HG03039 (cell line): Measurements from ENCODE around the gene BTG4.

Source experiments
- ATAC-seq: cut with Tn5 transposase; IDR thresholded peaks from one replicate; pipeline ENCODE4 v1.9.1; 2021; ENCODE audit warnings: mild to moderate bottlenecking, moderate library complexity; ENCODE audit not compliant: unreplicated experiment

BTG4 gene

DNA sequence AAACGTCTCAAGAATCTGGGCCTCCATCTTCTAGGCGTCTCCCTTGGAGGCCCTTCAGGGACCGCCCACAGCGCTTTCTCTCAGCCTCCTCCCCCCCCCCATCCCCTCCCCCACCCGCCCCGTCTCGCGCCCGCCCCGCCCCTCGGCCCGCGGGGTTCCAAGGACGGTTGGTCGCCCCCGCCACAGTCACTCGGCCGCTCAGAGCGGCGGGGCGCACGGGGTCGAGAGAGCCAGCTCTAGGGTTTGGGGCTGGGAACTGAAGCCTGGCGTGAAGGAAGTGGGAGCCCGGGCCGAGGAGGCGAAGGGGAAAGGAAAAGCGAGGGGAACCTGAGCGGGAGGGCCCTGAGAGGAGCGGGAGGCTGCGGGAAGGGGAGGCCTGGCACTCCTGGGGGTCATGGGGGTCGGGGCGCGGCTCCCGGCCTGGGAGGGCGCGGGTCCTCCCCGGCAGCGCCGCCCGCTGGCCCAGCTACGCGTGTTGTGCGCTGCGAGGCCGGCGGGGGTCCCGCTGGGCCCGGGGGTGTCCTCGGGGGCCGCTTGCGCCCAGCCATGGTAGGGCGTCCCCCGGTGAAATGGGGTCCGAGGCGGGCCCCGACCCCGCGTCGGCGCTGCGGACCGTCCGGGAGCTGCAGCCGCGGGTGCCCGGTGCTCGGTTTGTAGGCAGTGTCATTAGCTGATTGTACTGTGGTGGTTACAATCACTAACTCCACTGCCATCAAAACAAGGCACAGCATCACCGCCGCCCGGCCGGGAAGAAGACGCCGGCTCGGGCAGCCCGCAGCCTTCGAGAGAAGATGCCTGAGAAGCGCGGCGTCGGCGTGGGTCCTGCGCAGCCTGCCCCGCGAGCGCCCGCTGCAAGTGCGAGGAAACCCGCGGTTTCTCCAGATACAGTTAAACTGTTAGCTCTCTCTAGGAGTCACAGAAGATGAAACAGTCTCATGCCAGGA, at the start of gene BTG4:
Gene BTG4, minus strand, starts transcription at position 91 of the 944 bp plus-strand sequence. CDS start 13,610 bp downstream, outside the sequence.
- ATAC-seq, result no peak

DNA sequence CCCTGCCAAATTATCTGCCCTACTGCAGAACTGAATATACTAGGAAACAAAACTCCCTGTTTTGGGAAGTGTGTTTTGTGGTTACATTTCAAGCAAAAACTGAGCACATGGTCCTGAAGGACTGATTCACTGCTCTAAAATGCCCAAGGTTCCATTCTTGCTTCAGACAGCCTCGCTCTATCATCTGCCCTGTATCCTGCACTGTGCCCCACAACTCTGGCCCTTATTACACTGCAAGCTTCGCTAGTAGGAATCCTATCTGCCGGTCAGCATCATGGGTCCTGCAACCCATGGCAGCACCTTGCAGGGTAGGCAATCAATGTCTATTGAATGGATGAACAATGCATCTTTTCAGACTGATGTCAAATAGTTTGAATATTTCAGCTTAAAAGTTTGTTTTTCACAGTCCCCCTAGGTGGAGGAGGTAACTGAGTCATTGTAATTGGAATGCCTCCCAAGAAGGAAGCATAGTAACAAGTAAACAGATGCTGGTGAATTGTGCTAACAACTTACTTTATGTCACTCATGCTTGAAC, 49.7 kb upstream of the BTG4 start:
- ATAC-seq, result no peak

DNA sequence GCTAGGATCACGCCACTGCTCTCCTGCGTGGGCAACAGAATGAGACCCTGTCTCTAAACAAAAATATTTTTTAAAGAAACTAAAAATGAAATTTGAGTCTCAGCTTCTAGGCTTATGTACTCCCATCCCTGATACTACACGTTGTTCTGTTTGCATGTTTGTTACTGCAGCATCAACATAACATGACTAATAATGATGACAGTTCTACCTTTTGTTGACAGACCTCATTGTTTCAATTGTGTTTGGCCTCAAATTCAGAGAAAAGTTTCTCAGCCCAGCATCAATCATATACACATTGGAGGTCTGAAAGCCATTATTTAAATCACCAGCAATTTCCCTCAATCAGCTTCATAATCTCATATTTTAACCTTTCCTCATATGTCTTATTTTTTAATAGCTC, 49.1 kb upstream of the BTG4 start:
- no peak for ATAC-seq

DNA sequence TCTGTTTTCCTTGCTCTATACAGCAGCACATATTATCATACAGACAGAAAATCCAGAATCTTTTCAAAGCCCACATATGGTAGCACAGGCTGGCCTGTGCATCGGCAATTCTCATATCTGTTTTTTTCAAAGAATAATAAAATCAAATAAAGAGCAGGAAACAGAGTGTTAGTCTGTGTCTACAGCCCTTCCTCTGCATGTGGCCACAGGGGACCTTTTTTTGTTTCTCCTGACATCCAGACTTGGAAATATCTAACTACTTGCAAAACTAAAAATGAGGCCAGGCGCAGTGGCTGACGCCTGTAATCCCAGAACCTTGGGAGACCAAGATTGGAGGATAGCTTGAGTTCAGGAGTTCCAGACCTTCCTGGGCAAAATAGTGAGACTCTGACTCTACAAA, 48.6 kb upstream of the BTG4 start:
- no peak for ATAC-seq

DNA sequence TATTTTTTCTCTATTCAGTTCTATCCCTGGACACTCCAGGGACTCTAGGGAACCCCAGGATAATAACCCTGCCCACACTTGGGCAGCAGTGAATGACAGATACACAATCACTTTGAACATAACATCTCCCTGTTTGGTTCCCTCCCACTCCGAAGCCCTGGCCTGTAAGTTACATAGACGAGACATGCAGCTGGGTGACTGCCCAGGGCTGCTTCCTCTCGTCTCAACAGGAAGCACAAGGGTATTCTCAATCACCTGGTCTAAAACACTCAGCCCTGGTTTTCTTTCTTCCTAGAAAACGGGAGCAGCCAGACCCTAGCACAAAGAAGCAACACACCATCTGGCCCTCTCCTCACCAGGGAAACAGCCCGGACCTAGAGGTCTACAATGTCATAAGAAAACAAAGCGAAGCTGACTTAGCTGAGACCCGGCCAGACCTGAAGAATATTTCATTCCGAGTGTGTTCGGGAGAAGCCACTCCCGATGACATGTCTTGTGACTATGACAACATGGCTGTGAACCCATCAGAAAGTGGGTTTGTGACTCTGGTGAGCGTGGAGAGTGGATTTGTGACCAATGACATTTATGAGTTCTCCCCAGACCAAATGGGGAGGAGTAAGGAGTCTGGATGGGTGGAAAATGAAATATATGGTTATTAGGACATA, 47.7 kb upstream of the BTG4 start:
- ATAC-seq, result no peak

DNA sequence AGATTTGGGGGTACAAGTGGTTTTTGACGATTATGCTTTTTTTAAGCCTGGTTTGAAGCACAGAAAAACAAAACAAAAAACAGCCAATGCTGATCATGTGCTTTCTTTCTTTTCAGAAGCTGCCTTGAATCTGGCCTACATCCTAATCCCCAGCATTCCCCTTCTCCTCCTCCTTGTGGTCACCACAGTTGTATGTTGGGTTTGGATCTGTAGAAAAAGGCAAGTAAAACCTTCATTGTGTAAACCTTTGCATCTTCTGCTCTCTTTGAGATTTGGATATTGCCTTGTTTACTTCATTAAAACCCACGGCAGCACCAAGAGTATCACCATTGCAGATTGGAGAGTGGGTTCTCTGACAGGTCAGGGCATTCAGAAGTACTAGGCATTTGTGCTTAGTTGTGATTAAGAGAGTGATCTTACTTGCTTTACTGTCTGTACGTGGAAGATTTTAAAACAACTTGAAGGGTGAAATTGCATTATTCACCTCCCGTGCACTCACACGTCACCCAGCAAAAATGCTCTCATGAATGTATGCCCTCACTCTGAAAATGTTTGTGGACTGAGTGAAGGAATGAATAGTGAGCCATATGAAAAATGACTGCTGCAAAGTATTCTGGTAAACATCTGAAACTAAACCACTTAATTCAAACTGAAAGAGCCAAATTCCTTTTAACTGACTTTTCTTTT, 45.4 kb upstream of the BTG4 start:
- no peak for ATAC-seq

DNA sequence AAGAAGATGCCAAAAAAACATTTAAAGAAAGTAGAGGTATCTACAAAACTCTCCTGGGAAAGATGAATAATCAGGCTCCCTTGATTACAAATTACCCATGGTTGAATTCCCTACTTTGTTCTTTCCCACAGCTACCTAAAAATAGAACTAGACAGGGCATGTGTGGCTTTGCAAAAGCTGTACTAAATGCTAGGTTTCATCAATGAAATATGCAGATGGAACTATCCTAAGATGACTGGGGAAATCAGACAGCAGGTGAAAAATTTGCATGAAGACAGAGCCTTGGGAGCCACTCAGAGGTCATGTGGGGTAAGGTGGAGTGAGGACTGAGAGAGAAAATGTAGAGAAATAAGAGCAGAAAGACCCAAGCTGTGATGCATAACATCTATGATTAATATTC, 43.1 kb upstream of the BTG4 start:
- ATAC-seq, result no peak

DNA sequence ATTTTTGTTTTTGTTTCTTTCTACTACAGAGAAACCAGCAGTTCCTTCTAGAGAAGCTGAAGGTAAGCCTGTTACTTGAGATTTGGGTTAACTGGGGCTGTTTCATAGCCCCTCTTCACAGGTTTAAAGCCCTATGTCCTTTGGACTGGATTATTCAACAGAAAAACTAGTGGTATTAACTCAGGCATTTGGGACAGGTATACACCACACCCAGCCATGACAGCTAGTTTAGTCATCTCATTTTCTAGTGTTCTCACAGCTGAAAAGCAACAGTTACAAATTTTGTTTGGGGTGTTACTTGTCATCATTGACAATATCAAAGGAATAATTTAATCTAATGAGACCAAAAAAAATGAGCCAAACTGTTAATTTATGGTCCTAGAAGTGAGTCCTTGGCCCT, 42.3 kb upstream of the BTG4 start:
- ATAC-seq, result no peak

DNA sequence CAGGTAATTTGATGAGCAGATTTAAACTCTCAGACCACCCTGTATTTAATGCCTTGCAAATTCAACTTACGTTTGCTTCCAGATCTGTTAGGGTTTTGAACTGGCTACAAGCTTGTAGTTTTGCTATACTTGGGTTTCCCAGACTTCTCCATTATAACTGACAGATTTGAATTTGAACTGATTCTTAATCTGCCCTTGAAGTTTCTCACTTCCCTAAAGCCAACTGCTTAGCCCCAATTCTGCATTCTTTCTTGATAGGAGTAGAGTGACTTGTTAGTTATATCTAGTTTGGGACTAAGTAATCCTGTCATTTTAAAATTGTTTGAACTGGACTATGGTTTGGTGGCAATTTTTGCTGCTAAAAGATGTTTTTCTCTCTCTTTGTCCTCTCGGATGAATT, 38.1 kb upstream of the BTG4 start:
- no peak for ATAC-seq

DNA sequence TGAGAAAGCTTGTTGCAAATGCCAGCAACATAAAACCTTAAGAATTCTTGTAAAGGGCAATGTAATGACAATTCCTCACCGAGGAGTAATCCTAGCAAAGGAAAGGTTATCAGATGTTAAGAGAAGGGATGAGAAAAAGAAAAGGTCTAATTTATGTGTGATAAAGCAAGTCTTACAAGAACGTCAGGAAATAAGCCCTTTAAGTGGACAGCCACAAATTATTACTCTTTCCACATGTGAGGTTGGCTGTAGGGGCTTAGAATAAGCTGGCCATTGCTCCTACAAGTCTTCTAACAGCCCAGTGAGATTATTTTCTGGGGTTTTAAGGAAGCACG, 37.6 kb upstream of the BTG4 start:
- no peak for ATAC-seq

DNA sequence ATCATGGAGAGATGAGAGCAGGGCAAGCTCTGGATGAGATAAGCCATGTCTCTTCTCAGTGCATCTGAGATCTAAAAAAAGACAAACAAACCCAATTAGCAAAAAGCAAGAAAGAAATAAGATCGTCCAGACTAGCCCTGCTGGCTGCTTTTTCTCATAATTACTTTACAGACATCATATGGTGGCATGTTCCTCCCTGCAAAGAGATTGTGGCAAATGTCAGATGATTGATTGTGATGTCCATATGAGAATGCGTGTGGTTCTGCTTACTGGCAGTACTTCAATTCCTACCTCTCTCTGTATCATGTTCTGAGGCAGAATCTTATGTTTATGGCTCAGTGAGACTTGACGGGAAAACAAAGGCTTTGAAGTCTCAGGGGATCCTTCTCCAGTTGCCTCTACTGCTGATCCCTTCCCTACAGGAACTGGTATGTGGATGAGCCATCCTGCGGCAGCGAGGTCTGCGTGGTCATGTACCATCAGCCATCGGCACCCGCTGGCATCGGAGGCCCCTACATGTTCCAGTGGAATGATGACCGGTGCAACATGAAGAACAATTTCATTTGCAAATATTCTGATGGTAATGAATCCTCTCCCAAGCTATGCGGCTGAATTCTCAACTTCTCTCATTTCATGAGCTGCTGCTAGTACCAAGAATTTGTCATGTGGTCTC, 37.1 kb upstream of the BTG4 start:
- no peak for ATAC-seq

DNA sequence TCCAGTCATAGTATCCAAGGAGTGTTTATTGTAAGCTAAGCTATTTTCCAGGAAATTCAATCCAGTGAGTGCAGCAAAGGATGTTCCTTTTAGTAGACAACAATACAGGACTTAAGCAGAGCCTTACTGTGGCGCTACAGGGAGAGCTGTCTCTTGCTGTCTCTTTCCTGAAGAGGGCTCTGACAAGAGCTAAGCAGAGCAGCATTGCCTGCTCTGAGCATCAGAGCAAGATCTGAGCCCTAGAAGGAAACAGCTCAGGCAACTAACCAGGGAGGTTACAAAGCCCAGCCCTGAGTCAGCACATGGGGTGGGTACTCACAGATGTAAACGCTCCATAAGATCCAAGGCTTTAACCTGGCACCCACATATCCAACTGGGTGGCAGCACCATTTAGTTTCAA, 36.3 kb upstream of the BTG4 start:
- no peak for ATAC-seq

DNA sequence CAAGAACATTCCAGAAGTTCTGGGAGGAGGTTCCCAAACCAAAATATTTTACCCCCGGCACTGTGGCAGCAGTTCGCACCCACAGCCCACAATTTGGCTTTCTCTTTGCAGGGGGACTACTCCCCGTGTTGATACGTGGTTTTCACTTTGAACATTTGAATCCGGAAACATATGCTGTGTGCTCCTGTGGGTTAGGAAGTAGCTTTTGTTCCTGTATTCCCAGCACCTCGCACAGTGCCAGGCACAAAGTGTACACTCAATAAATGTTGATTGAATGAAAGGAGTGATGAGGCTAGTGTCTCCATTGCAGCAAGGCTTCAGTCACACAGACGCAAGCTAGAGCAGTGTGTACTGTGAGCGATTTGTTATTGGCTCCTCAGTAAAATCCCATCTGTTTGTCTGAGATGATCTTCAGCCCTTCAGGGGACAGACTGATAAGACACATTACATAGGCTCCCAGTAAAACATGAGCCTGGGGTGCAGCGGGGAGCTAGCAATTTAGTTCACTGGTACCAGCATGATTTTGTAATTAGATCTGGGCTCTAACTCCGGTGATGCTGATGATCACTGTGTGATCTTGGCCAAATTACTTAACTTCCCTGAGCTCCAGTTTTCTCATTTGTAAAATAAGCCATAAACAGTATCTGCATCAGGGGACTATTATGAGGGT, 30.6 kb upstream of the BTG4 start:
- ATAC-seq, result no peak

DNA sequence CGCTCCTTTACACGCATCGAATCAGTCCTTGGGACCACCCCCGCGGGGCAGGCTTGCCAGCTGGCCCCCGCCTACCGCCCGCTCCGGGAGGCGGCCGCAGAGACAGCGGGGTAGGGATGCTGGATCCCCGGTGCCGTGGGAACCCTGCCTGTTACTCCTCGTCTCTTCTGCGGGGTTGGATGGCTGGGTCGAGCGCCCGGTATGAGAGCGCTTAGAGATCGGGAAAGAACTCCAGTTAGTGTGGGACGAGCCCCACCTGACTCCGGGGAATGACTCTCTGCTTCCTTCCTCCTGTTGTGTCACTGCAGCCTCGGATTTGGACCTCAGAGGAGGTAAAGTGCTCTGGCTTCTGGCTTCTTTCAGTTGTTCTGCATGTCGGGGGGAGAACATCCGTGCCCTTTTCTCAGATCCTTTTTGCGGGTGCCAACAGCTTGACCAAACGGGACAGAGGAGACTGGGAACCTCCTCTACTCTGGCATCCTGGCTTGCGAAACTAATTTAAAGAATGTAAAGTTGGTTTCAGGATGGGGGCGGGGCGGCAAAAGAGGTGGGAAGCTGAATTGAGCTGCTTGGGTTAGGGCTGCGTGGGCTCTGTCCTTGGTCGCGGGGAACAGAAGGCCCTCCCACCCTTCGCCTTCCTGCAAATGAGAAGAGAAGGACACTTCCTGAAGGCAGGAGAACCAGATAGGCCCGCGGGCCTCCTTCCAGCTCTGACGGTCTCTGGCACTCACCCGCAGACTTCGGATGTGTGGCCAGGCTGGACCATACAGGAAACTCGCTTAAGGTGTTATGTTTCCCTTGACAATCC, 29.3 kb upstream of the BTG4 start:
- ATAC-seq, result no peak

DNA sequence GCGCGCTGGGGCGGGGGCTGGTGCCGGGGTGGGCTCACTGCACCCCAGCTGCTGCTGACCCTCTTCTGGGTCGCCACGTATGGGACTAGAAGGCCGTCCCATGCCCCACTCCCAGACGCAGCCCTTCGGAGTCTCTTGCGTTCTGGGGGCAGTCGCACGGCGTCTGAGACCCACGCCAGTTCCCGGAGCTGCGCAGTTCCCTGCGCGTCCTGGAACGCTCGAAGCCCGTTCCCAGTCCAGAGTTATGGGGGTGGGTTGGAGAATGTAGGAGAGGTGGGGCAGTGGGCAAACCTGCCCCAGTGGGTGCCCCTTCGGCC, 28.7 kb upstream of the BTG4 start:
- no peak for ATAC-seq

DNA sequence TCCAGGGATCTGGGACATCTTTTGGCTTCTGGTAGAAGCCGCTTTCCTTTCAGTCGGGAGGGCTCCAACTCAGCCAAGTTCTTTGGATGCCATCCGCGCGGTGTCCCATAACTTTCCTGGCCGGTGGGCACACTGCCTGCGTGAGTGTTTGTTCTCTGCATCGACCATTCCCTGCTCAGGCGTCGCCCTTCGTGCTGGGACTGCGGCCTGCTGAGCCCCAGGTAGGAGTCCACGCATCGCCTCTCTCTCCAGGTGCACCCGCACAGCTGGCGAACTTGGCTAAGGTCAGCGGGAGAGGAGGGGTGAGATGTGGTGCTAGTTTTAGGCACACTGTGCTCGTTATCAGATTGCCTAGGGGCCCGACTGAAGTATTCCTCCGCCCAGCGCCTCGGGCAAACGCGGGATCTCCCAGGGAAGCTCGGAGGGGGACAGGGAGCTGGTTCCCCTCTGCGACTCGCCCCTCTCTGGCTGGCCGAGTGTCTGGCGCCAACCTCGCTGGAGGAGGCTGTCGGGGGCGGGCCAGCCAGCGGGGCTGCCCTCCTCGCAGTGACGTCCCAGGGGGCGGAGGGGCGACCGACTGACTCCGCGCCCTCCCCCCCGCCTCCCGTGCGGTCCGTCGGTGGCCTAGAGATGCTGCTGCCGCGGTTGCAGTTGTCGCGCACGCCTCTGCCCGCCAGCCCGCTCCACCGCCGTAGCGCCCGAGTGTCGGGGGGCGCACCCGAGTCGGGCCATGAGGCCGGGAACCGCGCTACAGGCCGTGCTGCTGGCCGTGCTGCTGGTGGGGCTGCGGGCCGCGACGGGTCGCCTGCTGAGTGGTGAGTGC, 28.1 kb upstream of the BTG4 start, which contains the start of gene LAYN:
Gene LAYN, plus strand, starts transcription at position 607 of the 823 bp plus-strand sequence. Its CDS starts 124 bp downstream, at position 731.
- ATAC-seq, result no peak

DNA sequence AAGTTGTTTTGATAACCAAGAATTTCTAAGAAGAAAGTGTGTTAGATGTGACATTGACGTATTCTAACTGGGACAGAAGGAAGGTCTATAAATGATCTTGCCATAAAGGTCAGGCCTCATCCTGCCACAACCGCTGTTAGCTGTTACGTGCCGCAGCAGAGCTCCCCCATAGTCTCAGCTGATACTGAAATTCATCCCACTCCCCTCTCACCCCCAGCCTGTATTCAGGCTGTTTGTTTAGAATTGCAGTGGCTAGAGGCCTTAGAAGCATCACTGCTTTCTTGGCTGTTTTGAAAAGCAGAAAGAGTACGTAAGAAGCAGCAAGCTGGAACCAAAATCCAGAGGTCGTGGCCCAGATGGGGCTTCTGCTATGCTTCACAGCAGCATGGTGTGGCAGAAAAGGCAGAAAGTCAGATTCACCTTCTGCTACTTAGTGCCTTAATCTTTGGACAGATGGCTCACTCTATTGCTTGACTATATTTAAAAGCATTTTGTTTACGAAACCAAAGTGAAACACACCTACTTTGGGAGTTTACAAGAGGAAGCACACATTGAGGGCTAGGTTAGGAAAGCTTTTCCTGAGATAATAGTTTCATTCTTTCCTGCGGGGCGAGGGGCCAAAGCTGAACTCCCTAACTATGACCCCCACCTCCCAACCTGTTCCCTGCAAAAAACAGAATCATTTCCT, 27.4 kb upstream of the BTG4 start:
- ATAC-seq, result no peak

DNA sequence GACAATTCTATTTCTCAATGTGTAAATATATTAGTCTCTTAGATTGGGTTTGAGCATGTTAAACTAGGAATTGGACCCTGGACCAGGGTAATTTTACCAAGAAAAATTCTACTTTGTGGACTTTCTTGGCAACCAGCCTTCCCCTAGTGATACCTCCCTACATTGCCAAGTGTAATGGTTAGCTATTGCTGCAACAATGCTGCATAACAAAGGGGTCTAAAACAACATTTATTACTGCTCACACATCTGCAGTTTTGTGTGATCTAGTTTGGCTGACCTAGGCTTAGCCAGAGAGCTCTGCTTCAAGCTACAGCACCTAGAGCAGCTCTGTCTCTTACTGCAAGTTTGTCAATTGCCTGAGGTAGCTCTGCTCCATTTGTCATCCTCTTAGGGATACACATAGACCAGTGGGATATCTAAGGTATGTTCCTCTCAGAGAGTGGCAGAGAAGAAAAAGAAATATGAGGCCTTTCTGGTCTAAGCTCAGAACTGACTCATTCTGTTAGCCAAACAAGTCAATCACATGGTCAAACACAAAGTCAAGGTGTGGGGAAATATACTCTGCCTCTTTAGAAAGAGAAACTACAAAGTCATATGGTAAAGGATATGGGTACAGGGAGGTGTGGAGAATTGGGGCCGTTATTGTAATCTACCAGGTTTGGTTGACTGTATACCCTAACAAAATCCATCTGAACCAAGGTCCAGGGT, 26.4 kb upstream of the BTG4 start:
- ATAC-seq, result no peak
